HepG2 (cell line): ENCODE data around the gene PCDH12. TPM values are rescaled to one million over a fixed set of nuclear protein-coding genes. Genes with fewer than 3 reads are reported as not detected.
A peak's percentile ranks its signal among the peaks of the same experiment; 100 is the strongest.

Source experiments
- ATAC-seq: fragments of 200-7000 bp; cut with Tn5 transposase; 3 replicates; pipeline ENCODE4 v1.9.1; 2020; ENCODE audit warnings: mild to moderate bottlenecking, moderate library complexity
- BruUV-seq: library from RNA; stranded (reverse); fragments of 400-500 nt; replicated peaks from 2 replicates; lab custom pipeline; 2021; lab: Mats Ljungman, UMichigan
- CTCF ChIA-PET: fragments of 300-600 bp; formaldehyde crosslinking; extraction: SDS; loops from one replicate; lab custom pipeline; 2021; ENCODE audit warnings: low total read pairs, inconsistent platforms, low intra/inter-chr PET ratio; lab: Yijun Ruan, JAX
- POLR2A ChIA-PET: fragments of 350-600 bp; sonication (Branson Sonifier 250); formaldehyde crosslinking; loops from one replicate; lab custom pipeline; 2020; ENCODE audit warnings: antibody characterized with exemption, inconsistent platforms; lab: Yijun Ruan, JAX
- DNase-seq: peaks from one replicate; pipeline ENCODE4 v3.0.0-alpha.2; 2015; ENCODE audit warnings: low spot score
- FAIRE-seq: peaks from 3 replicates; lab custom pipeline; 2011; peaks lifted over from hg19 to GRCh38; lab: Jason Lieb, UNC
- H2AFZ ChIP-seq: one replicate; pipeline ENCODE4 v1.6.1; 2011; ENCODE audit warnings: low read length, inconsistent platforms
- H3K27ac ChIP-seq: fragments of 300-600 bp; 3 replicates; pipeline ENCODE4 v1.8.0; 2011; ENCODE audit warnings: mixed run types, mild to moderate bottlenecking, mixed read lengths, low read length, inconsistent platforms; ENCODE audit not compliant: insufficient read depth; ENCODE audit errors: extremely low read length
- H3K27me3 ChIP-seq, 2 experiments: fragments of 200-600 bp in 1 of 2; 2 replicates in 1 of 2; 3 replicates in 1 of 2; pipeline versions ENCODE4 v1.6.0 to v1.8.0; 2011; ENCODE audit warnings: low read length in 2 of 2, mild to moderate bottlenecking in 2 of 2, moderate library complexity in 2 of 2, inconsistent platforms in 1 of 2; ENCODE audit not compliant: insufficient read depth in 2 of 2, control insufficient read depth in 1 of 2
- H3K36me3 ChIP-seq, 2 experiments: fragments of 200-600 bp in 1 of 2; replicated peaks in 1 of 2; 2 replicates in 1 of 2; 3 replicates in 1 of 2; pipeline versions ENCODE4 v1.5.1 to v1.8.0; 2011; ENCODE audit warnings: low read length in 2 of 2, inconsistent platforms in 1 of 2; ENCODE audit not compliant: insufficient read depth in 2 of 2, control insufficient read depth in 1 of 2
- H3K4me1 ChIP-seq: 2 replicates; pipeline ENCODE4 v1.5.1; 2012; ENCODE audit warnings: low read length, inconsistent platforms; ENCODE audit not compliant: insufficient read depth
- H3K4me2 ChIP-seq: 2 replicates; pipeline ENCODE4 v1.6.0; 2011; ENCODE audit warnings: low read depth, low read length, inconsistent platforms
- H3K4me3 ChIP-seq, 3 experiments: fragments of 200-600 bp in 1 of 3; sonication (generic), shearing (Covaris generic) in 1 of 3; replicated peaks in 1 of 3; 2 replicates each; pipeline ENCODE4 v1.5.1; 2011 to 2016; ENCODE audit warnings: low read length in 3 of 3, inconsistent platforms in 2 of 3, low read depth in 2 of 3, mild to moderate bottlenecking in 2 of 3, control low read depth in 1 of 3, mixed read lengths in 1 of 3; ENCODE audit not compliant: insufficient read depth in 1 of 3
- H3K79me2 ChIP-seq: one replicate; pipeline ENCODE4 v1.6.1; 2011; ENCODE audit warnings: low read length, inconsistent platforms; ENCODE audit not compliant: insufficient read depth
- H3K9ac ChIP-seq: 2 replicates; pipeline ENCODE4 v1.6.0; 2011; ENCODE audit warnings: mild to moderate bottlenecking, low read depth, low read length, inconsistent platforms; ENCODE audit not compliant: insufficient read depth
- H3K9me3 ChIP-seq: 2 replicates; pipeline ENCODE4 v1.5.1; 2012; ENCODE audit warnings: mild to moderate bottlenecking, low read length
- H4K20me1 ChIP-seq: 2 replicates; pipeline ENCODE4 v1.6.0; 2011; ENCODE audit warnings: inconsistent platforms, mild to moderate bottlenecking, low read length, moderate library complexity; ENCODE audit not compliant: insufficient read depth
- CBX2 ChIP-seq, 2 experiments: fragments of 200-600 bp in 1 of 2; sonication (generic); formaldehyde crosslinking in 1 of 2; IDR thresholded peaks; 2 replicates each; pipeline versions ENCODE4 v1.7.0 to v1.8.1; 2018 to 2022; ENCODE audit warnings: low read depth in 2 of 2, low read length in 1 of 2, mild to moderate bottlenecking in 1 of 2, missing genetic modification reagents in 1 of 2
- CTCF ChIP-seq: sonication (generic); formaldehyde crosslinking; IDR thresholded peaks from 2 replicates; pipeline ENCODE4 v1.5.0; 2020; ENCODE audit warnings: mild to moderate bottlenecking, missing genetic modification reagents, moderate library complexity
- HDAC6 ChIP-seq: fragments of 200-600 bp; sonication (generic); IDR thresholded peaks from 2 replicates; pipeline ENCODE4 v1.7.0; 2017; ENCODE audit warnings: mild to moderate bottlenecking, antibody characterized with exemption, low read length, low read depth
- MAFF ChIP-seq: IDR thresholded peaks from 2 replicates; pipeline ENCODE4 v1.6.1; 2011; ENCODE audit warnings: low read depth, low read length, improper control_type of control experiment
- MAFK ChIP-seq, 2 experiments: IDR thresholded peaks in 1 of 2; conservative IDR thresholded peaks in 1 of 2; 2 replicates each; pipeline ENCODE4 v1.6.1; 2011; ENCODE audit warnings: improper control_type of control experiment in 2 of 2, low read length in 2 of 2
- SKI ChIP-seq: fragments of 450-650 bp; IDR thresholded peaks from one replicate; pipeline ENCODE4 v1.6.1; 2018; ENCODE audit warnings: mild to moderate bottlenecking; ENCODE audit not compliant: partially characterized antibody
- SOX13 ChIP-seq, 3 experiments: fragments of 450-650 bp in 1 of 3; sonication (generic) in 1 of 3; formaldehyde crosslinking in 1 of 3; IDR thresholded peaks in 2 of 3; conservative IDR thresholded peaks in 1 of 3; 2 replicates each; pipeline versions ENCODE4 v1.5.0 to v1.6.1; 2016 to 2020; ENCODE audit warnings: antibody characterized with exemption in 1 of 3, mild to moderate bottlenecking in 1 of 3, missing compliant biosample characterization in 1 of 3, missing genetic modification reagents in 1 of 3, moderate library complexity in 1 of 3
- ZBTB38 ChIP-seq: sonication (generic); formaldehyde crosslinking; IDR thresholded peaks from 2 replicates; pipeline ENCODE4 v1.5.1; 2020; ENCODE audit warnings: mild to moderate bottlenecking, missing genetic modification reagents
- ZFP36L1 ChIP-seq: sonication (generic); formaldehyde crosslinking; IDR thresholded peaks from 2 replicates; pipeline ENCODE4 v1.8.0; 2022; ENCODE audit warnings: mild to moderate bottlenecking, missing genetic modification reagents, moderate library complexity
- ZNF12 ChIP-seq: sonication (generic); formaldehyde crosslinking; IDR thresholded peaks from 2 replicates; pipeline ENCODE4 v1.5.0; 2020; ENCODE audit warnings: missing genetic modification reagents
- ZNF878 ChIP-seq: sonication (generic); formaldehyde crosslinking; IDR thresholded peaks from 2 replicates; pipeline ENCODE4 v1.8.1; 2023; ENCODE audit warnings: mild to moderate bottlenecking, missing genetic modification reagents, moderate library complexity
- WGBS: methylation state at CpG from one replicate; pipeline ENCODE4 v1.1.6; 2017; ENCODE audit warnings: low lambda C conversion rate; 5-methylcytosine and 5-hydroxymethylcytosine counted together
- in situ Hi-C: cut with HindIII; loops from 2 replicates; pipeline ENCODE4 v1.10.0; 2017; ENCODE audit warnings: low pct_unique_long_range_greater_than_20kb; ENCODE audit not compliant: extremely low pct_ligation_motif_present
- intact Hi-C: fragments of 100-400 bp; cut with micrococcal nuclease; formaldehyde crosslinking; loops from one replicate; pipeline ENCODE4 v1.10.0; 2022; ENCODE audit not compliant: unreplicated experiment
- polyA plus RNA-seq, 8 experiments: library from polyadenylated mRNA; depleted of rRNA in 3 of 8; stranded (reverse) in 7 of 8; unstranded in 1 of 8; fragments of >200 nt; fragmentation: Illumina TruSeq in 4 of 8; extraction: Trizol in 4 of 8; gene quantifications; 2 replicates each; pipeline versions ENCODE4 v1.2.1 to v1.2.3, GENCODE V29; 2011 to 2016; ENCODE audit warnings: low read depth in 4 of 8, missing spikeins in 1 of 8, mixed read lengths in 1 of 8; ENCODE audit not compliant: insufficient read depth in 1 of 8
- total RNA-seq, 5 experiments: library from RNA; depleted of rRNA; stranded (reverse); fragments of >200 nt; fragmentation: Illumina TruSeq; extraction: Trizol; gene quantifications; 2 replicates each; pipeline ENCODE4 v1.2.3, GENCODE V29; 2016; ENCODE audit warnings: low read depth in 1 of 5
- TF ChIP-seq, protein P1 (sequence below), 2 experiments: sonication (generic) in 1 of 2; formaldehyde crosslinking in 1 of 2; IDR thresholded peaks; 2 replicates each; pipeline versions ENCODE4 v1.6.1 to v1.9.0; 2014 to 2022; ENCODE audit warnings: antibody characterized with exemption in 1 of 2, borderline replicate concordance in 1 of 2, inconsistent platforms in 1 of 2, low read depth in 1 of 2, missing genetic modification reagents in 1 of 2
- TF ChIP-seq, protein P2 (sequence below): sonication (generic); formaldehyde crosslinking; conservative IDR thresholded peaks from 2 replicates; pipeline ENCODE4 v1.4.0; 2020; ENCODE audit warnings: missing genetic modification reagents

The PCDH12 gene
- total and polyA plus RNA-seq, 2 of the 13 experiments (the other 11 are each of a cell fraction or from before 2014, with no cell fraction given): not detected

DNA sequence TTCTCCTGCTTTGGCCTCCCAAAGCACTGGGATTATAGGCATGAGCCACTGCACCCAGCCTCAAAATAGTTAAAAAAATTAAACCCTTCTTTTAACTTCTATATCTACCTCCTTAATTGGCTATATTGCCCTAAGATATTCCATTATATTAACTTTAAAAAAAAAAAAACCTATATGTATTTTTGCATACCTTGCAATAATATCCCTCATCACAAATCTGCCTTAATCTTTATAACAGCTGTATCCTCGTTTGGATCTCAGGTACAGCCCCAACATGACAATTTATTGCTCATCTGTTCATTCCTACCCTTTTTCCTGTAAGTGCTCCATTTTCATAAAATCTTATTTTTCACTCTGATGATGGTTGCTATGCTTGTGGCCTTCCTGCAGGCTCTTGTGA is 42.2 kb upstream of the PCDH12 start:
- Histone ChIP-seq H3K9ac (no peak overlapping the region), H3K9me3 (no peaks in the 10 kb centered on the region), H2AFZ (no peak overlapping the region), H3K36me3 (peaks cover 10 to 38% of the 10 kb centered on the region in 2 experiments), H3K4me1 (peaks cover 11% of the 10 kb centered on the region), H3K4me2 (no peak overlapping the region), H3K4me3 (no peak overlapping the region), H4K20me1 (no peaks in the 10 kb centered on the region), H3K27me3 (no peaks in the 10 kb centered on the region), H3K79me2 (no peaks in the 10 kb centered on the region), H3K27ac (no peak overlapping the region)
- peak; percentile 48 for TF ChIP-seq MAFF
- no peak for TF ChIP-seq SKI
- TF ChIP-seq ZNF878: no peak
- TF ChIP-seq SOX13 (IDR thresholded peaks at IDR 0.05): no peak
- TF ChIP-seq SOX13 (CRISPR knock-in tag; conservative IDR thresholded peaks at IDR 0.05 in 1 of 2, IDR thresholded peaks at IDR 0.05 in 1 of 2): no peak
- peak; percentile 36 to 74; a peak in 3 of 4 replicates for TF ChIP-seq MAFK (conservative IDR thresholded peaks at IDR 0.05 in 1 of 2, IDR thresholded peaks at IDR 0.05 in 1 of 2; ENCODE audit: low read length in 2 of 2)
- TF ChIP-seq, protein P1, sequence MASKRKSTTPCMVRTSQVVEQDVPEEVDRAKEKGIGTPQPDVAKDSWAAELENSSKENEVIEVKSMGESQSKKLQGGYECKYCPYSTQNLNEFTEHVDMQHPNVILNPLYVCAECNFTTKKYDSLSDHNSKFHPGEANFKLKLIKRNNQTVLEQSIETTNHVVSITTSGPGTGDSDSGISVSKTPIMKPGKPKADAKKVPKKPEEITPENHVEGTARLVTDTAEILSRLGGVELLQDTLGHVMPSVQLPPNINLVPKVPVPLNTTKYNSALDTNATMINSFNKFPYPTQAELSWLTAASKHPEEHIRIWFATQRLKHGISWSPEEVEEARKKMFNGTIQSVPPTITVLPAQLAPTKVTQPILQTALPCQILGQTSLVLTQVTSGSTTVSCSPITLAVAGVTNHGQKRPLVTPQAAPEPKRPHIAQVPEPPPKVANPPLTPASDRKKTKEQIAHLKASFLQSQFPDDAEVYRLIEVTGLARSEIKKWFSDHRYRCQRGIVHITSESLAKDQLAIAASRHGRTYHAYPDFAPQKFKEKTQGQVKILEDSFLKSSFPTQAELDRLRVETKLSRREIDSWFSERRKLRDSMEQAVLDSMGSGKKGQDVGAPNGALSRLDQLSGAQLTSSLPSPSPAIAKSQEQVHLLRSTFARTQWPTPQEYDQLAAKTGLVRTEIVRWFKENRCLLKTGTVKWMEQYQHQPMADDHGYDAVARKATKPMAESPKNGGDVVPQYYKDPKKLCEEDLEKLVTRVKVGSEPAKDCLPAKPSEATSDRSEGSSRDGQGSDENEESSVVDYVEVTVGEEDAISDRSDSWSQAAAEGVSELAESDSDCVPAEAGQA (IDR thresholded peaks at IDR 0.05; ENCODE audit: low read depth): no peak
- TF ChIP-seq, protein P1 (CRISPR knock-in tag; IDR thresholded peaks at IDR 0.05; ENCODE audit: borderline replicate concordance): no peak
- no peak for TF ChIP-seq CBX2 (IDR thresholded peaks at IDR 0.05; ENCODE audit: low read depth, low read length)
- TF ChIP-seq CBX2 (CRISPR knock-in tag; IDR thresholded peaks at IDR 0.05; ENCODE audit: low read depth): no peak
- no peak for TF ChIP-seq HDAC6
- TF ChIP-seq CTCF (CRISPR knock-in tag): no peak
- no peak for TF ChIP-seq ZNF12 (CRISPR knock-in tag)
- TF ChIP-seq ZFP36L1: no peak
- TF ChIP-seq ZBTB38: no peak
- TF ChIP-seq, protein P2, sequence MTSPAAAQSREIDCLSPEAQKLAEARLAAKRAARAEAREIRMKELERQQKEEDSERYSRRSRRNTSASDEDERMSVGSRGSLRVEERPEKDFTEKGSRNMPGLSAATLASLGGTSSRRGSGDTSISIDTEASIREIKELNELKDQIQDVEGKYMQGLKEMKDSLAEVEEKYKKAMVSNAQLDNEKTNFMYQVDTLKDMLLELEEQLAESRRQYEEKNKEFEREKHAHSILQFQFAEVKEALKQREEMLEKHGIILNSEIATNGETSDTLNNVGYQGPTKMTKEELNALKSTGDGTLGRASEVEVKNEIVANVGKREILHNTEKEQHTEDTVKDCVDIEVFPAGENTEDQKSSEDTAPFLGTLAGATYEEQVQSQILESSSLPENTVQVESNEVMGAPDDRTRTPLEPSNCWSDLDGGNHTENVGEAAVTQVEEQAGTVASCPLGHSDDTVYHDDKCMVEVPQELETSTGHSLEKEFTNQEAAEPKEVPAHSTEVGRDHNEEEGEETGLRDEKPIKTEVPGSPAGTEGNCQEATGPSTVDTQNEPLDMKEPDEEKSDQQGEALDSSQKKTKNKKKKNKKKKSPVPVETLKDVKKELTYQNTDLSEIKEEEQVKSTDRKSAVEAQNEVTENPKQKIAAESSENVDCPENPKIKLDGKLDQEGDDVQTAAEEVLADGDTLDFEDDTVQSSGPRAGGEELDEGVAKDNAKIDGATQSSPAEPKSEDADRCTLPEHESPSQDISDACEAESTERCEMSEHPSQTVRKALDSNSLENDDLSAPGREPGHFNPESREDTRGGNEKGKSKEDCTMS (CRISPR knock-in tag): no peak
- ChIA-PET POLR2A (interaction anchor here (0.9 to 1.2 kb wide), 3 partner anchors 9 to 110 kb away, joined by 3 to 4 read pairs (median 3); partner anchors contain the start of gene RNF14), CTCF (no interaction called here)
- in situ Hi-C loops: no loop called here
- ATAC-seq: no peak
- intact Hi-C loops: no loop called here
- no TSS peak for BruUV-seq
- no peak for DNase-seq
- FAIRE-seq: no peak
- WGBS: 66% methylated on average over 1 of the region's 1 CpG
